GM18909 (cell line): Measurements from ENCODE around the gene CYP4F3.
"Not testable (repeated sequence)": the region's sequence is repeated elsewhere in the genome, so short reads cannot be mapped to it uniquely, and the experiment has no call there.

Experiments
- ATAC-seq: cut with Tn5 transposase; IDR thresholded peaks from one replicate; pipeline ENCODE4 v1.9.1; 2021; ENCODE audit warnings: mild to moderate bottlenecking; ENCODE audit not compliant: unreplicated experiment, poor library complexity

CYP4F3 gene

DNA sequence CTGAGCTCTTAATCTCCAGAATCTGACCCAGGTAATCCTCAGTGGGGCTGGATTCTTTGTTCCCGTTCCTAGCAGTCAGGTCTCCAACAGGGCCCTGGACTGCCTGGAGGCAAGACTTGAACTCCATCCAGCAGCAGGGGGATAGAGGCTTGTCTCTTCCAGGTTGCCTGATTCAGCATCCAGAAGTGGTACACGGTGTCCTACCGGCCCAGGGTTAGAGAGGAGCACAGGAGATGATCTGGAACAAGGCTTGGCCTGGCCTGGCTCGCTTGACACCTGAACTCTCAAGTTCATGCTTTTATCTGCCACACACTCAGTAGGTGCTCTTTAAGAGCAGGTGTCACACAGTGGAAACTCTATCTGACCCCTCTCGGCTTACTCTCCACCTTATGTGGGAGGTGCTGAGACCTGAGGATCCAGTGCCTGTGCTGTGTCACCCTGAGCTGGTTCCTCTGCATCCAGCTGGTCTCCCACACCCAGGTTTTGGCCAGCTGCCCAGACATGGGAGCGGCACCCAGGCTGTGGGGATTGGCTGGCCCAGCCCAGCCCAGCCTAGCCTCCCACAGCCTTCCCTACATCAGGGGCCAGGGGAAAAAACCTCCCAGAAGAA, at the start of gene CYP4F3:
Gene CYP4F3, plus strand, starts transcription at position 604 of the 610 bp plus-strand sequence. CDS start 519 bp downstream, outside the sequence.
- no peak for ATAC-seq

DNA sequence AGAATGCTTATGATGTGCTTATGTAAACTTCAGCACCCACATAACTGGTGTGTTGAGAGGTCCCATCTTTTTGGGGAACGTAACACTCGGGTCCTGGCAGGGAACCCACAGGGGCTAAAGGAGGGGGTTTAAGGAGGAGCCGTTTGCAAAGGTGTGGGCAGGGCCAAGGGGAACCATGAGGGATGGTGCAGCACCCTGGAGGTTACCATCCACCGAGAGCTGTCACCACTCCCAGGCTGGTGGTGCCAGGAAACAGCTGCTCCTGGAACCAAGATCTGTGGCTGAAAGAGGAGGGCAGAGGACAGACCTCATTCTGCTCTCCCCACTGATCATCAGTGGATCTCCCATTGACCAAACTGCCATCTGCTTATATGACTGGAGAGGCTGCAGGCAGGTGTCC, 48.9 kb upstream of the CYP4F3 start:
- ATAC-seq: no peak

GRCh38 chr19:15592506-15592905, 48.2 kb upstream of the CYP4F3 start:
- ATAC-seq: not testable (repeated sequence)

DNA sequence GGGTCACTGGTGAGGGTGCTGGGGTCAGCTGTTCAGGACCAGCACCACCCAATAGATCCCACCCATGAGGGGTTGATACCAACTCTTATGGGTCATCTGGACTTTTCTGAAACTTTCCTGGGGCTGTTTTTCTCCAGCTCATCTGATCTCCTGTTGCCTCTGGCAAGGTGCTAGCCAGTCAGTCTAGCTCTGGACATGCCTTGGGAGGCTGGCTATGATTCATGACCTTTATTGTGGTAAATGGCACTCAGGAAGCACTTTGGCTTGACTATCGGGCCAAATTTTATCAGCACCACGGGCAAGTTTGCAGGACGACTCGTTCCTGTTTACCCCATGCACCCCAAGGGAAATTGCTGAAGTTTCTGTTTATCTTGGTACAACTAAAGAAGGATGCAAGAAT, 46.9 kb upstream of the CYP4F3 start:
- ATAC-seq: not testable (repeated sequence)

DNA sequence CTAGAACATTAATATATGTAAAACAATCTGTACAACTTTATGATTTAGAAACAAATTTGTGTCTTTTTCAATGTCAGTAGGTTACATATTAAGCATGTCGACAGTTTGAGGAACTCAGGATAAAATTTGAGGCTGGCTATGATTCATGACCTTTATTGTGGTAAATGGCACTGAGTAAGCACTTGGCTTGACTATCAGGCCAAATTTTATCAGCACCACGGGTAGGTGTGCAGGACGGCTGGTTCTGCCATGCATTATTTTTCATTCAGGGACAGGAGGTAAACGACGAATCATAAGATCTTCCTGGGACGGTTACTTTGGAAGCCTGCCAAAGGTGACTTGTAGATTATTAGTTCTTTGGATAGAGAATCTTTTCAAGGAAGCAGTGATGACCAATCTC, 45.6 kb upstream of the CYP4F3 start:
- no peak for ATAC-seq

DNA sequence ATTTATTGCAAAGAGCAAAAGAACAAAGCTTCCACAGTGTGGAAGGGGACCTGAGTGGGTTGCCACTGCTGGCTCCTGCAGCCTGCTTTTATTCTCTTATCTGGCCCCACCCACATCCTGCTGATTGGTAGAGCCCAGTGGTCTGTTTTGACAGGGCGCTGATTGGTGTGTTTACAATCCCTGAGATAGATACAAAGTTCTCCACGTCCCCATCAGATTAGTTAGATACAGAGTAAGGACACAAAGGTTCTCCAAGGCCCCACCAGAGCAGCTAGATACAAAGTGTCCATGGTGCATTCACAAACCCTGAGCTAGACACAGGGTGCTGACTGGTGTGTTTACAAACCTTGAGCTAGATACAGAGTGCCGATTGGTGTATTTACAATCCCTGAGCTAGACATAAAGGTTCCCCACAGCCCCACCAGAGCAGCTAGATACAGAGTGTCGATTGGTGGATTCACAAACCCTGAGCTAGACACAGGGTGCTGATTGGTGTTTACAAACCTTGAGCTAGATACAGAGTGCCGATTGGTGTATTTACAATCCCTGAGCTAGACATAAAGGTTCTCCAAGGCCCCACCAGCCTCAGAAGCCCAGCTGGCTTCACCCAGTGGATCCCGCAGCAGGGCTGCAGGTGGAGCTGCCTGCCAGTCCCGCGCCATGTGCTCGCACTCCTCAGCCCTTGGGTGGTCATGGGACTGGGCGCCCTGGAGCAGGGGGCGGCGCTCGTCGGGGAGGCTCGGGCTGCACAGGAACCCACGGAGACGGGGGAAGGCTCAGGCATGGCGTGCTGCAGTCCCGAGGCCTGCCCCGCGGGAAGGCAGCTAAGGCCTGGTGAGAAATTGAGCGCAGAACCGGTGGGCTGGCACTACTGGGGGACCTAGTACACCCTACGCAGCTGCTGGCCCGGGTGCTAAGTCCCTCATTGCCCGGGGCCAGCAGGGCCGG, 32.4 kb upstream of the CYP4F3 start:
- not testable (repeated sequence) for ATAC-seq

GRCh38 chr19:15609261-15609660, 31.4 kb upstream of the CYP4F3 start:
- no peak for ATAC-seq

- no peak for ATAC-seq
Observed at GRCh38 chr19:15612342-15612741, 28.4 kb upstream of the CYP4F3 start.

DNA sequence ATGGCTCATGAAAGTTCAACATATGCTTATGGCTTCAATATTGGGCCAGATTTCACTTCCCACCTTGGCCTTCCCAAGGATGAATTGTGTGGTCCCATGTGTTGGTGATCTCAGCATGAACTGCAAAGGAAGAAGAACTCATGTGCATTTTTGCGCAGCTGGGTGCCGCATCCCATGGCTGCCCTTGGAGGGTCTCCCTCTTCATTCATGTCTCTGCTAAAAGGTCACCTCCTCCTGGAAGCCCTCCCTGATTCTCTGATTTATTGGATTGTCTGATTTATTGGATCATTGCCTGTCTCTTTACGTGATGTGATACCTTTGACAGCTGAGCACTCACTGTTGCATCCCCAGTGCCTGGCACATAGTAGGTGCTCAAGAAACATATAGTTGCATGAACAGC, 27.4 kb upstream of the CYP4F3 start:
- no peak for ATAC-seq

DNA sequence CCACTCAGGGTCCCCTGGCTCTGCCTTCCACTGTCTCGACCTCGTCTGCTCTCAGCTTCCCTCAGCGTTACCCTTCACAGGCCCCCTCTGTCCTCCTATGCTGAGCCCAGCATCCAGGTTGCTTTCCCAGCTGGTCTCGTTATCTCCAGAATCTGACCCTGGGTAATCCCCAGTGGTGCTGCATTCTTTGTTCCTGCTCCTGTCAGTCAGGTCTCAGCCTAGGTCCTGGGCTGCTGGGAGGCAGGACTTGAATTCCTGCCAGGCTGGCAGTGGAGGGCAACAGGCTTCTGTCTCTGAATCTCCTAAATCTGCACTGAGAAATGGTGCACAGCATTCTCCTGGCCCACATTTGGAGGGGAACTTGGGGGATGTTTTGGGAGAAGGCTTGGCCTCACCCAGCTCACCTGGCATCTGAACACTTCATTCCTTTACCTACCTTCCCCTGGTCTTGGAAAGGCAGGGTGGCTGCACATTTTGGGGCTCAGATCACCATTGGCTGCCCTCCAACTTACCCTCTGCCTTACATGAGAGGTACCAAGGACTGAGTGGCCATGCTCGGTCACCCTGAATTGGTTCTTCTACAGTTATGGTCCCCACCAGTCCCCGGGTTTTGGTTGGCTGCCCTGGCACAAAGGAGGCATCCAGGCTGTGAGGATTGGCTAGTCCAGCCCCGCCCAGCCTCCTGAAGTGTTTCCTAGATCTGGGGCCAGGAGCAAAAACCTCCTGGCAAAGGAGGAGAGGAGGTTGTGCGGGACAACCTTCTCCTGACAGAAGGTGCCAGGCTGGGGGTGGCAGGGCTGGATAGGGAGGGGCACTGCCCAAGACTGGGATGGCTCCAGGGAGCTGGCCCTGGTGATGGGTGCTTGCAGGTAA, 26.0 kb upstream of the CYP4F3 start, which contains the start of gene CYP4F8:
Gene CYP4F8, plus strand, starts transcription at position 712 of the 873 bp plus-strand sequence. CDS start 399 bp downstream, outside the sequence.
- ATAC-seq: no peak

- ATAC-seq: no peak
Observed at GRCh38 chr19:15615526-15615925, 25.2 kb upstream of the CYP4F3 start.

DNA sequence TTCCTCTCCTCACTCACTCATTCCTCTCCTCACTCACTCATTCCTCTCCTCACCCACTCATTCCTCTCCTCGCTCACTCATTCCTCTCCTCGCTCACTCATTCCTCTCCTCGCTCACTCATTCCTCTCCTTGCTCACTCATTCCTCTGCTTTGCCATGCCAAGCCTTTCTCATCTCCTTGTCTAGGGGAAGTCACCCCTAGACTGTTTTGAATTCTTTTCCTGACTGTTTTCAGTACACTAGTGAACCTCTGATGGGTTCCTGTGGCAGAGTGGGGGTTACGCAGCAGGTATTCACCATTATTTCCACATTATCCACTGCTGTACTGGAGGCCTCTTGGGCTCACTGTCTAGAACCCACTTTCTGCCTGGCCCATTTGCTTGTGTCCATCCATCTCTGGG, 24.5 kb upstream of the CYP4F3 start:
- ATAC-seq: no peak

- no peak for ATAC-seq
Observed at GRCh38 chr19:15616627-15617270, 23.9 kb upstream of the CYP4F3 start.

GRCh38 chr19:15618321-15618720, 22.4 kb upstream of the CYP4F3 start:
- ATAC-seq: no peak

DNA sequence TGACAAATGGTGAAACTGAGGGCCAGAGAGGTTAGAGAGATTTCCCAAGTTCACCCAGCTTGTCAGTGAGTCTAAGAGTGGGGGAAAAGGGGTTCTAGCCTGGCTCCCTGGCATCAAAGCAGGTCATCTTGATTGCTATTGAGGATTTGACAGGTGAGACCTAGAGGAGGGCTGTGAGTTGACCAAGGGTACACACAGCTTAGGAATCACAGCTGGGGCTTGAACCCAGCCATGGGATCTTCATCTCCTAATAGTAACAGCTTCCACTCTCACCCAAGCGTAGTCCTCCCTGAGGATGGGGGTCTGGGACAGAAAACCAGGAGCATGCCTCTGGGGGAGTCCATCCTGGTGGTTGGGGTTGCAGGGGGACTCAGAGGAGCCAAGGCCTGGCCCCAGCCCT, 18.9 kb upstream of the CYP4F3 start:
- no peak for ATAC-seq

DNA sequence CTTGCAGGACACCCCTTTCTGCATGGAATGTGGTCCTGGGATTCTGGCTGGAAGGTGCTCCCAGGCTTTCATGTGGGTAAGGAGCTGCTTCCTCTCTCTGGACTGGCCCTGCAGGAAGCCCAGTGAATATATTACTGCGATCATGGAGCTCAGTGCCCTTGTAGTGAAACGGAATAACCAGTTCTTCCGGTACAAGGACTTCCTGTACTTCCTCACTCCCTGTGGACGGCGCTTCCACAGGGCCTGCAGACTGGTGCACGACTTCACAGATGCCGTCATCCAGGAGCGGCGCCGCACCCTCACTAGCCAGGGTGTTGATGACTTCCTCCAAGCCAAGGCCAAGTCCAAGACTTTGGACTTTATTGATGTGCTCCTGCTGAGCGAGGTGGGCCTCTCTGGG, 17.7 kb upstream of the CYP4F3 start:
- no peak for ATAC-seq

- ATAC-seq: no peak
Observed at GRCh38 chr19:15623711-15624318, 16.9 kb upstream of the CYP4F3 start.

- no peak for ATAC-seq
Observed at GRCh38 chr19:15628236-15629002, 12.3 kb upstream of the CYP4F3 start.
